GM12864 (cell line): ENCODE data around the gene CD99.
"Not testable (repeated sequence)": the region's sequence is repeated elsewhere in the genome, so short reads cannot be mapped to it uniquely, and the experiment has no call there.

Experiments
- DNase-seq: peaks from one replicate; pipeline ENCODE4 v3.0.0-alpha.2; 2011; ENCODE audit warnings: low read depth
- H3K4me3 ChIP-seq: 2 replicates; pipeline ENCODE4 v1.5.1; 2011; ENCODE audit warnings: mild to moderate bottlenecking, low read depth, low read length, control low read depth
- CTCF ChIP-seq: IDR thresholded peaks from 2 replicates; pipeline ENCODE4 v1.5.1; 2011; ENCODE audit warnings: low read depth, mild to moderate bottlenecking, moderate library complexity, low read length, control low read depth, inconsistent platforms; ENCODE audit errors: missing control alignments

CD99 gene

GRCh38 chrX:2662586-2662985, 28.5 kb upstream of the CD99 start:
- no peak for TF ChIP-seq CTCF
- no peak for DNase-seq
- no peak overlapping the region for H3K4me3 ChIP-seq

- H3K4me3 ChIP-seq = no peak overlapping the region
- TF ChIP-seq CTCF = no peak
- DNase-seq = no peak
These were observed 26.6 kb upstream of the CD99 start for GRCh38 chrX:2664502-2664901.

- no peak overlapping the region for H3K4me3 ChIP-seq
- no peak for DNase-seq
- no peak for TF ChIP-seq CTCF
These were observed 25.4 kb upstream of the CD99 start for GRCh38 chrX:2665387-2666304.

- TF ChIP-seq CTCF = no peak
- no peak for DNase-seq
- H3K4me3 ChIP-seq = no peak overlapping the region
These were observed 24.6 kb upstream of the CD99 start for GRCh38 chrX:2666491-2666890.

GRCh38 chrX:2670978-2671377, 20.1 kb upstream of the CD99 start:
- H3K4me3 ChIP-seq = no peak overlapping the region
- DNase-seq = no peak
- no peak for TF ChIP-seq CTCF

GRCh38 chrX:2672084-2672483, 19.0 kb upstream of the CD99 start:
- H3K4me3 ChIP-seq = no peak overlapping the region
- no peak for DNase-seq
- TF ChIP-seq CTCF = no peak

- no peak overlapping the region for H3K4me3 ChIP-seq
- DNase-seq = no peak
- TF ChIP-seq CTCF = no peak
These were observed 17.5 kb upstream of the CD99 start for GRCh38 chrX:2673611-2674010.

GRCh38 chrX:2675657-2676200, 15.4 kb upstream of the CD99 start:
- DNase-seq, H3K4me3 ChIP-seq: not testable (repeated sequence)
